Activated CD8-positive, alpha-beta T cell treated with anti-CD3 and anti-CD28 coated beads for 36 hours (primary cell): ENCODE measurements around the gene PUM1. TPM values are rescaled to one million over a fixed set of nuclear protein-coding genes. Genes with fewer than 3 reads are reported as not detected.
"Not testable (repeated sequence)": the region's sequence is repeated elsewhere in the genome, so short reads cannot be mapped to it uniquely, and the experiment has no call there.

ENCODE experiments used
- ATAC-seq: fragments of 200-7000 bp; cut with Tn5 transposase; one replicate; pipeline ENCODE4 v1.10.0; 2021; ENCODE audit warnings: mild to moderate bottlenecking, moderate library complexity
- CTCF ChIA-PET: fragments of 350-600 bp; sonication (Branson Sonifier 250); formaldehyde crosslinking; loops from one replicate; lab custom pipeline; 2021; ENCODE audit warnings: antibody characterized with exemption; lab: Charles Lee
- POLR2A ChIA-PET: fragments of 350-600 bp; sonication (Branson Sonifier 250); formaldehyde crosslinking; loops from one replicate; lab custom pipeline; 2021; ENCODE audit warnings: antibody characterized with exemption; lab: Charles Lee
- DNase-seq: peaks from one replicate; pipeline ENCODE4 v3.0.0-alpha.2; 2020
- H3K27ac Mint-ChIP-seq: one replicate; pipeline ENCODE4 v1.8.0; 2021; ENCODE audit warnings: mild to moderate bottlenecking, mixed read lengths
- H3K27me3 Mint-ChIP-seq: one replicate; pipeline ENCODE4 v1.8.0; 2021; ENCODE audit warnings: mixed read lengths
- H3K36me3 Mint-ChIP-seq: one replicate; pipeline ENCODE4 v1.8.0; 2021; ENCODE audit warnings: low read depth, mixed read lengths
- H3K4me1 Mint-ChIP-seq: one replicate; pipeline ENCODE4 v1.8.0; 2021; ENCODE audit warnings: low read depth, mixed read lengths
- H3K4me3 Mint-ChIP-seq: one replicate; pipeline ENCODE4 v1.8.0; 2021; ENCODE audit warnings: mild to moderate bottlenecking, moderate library complexity, mixed read lengths
- H3K9me3 Mint-ChIP-seq: one replicate; pipeline ENCODE4 v1.8.0; 2021; ENCODE audit warnings: mixed read lengths
- intact Hi-C: fragments of 100-400 bp; cut with micrococcal nuclease; formaldehyde crosslinking; loops from one replicate; pipeline ENCODE4 v1.10.0; 2022
- total RNA-seq, 2 experiments: library from RNA; stranded (reverse); gene quantifications; one replicate each; pipeline ENCODE4 v1.2.3, GENCODE V29; 2021
- TF ChIP-seq, protein P1 (sequence below): fragments of 200-600 bp; IDR thresholded peaks from one replicate; pipeline ENCODE4 v1.8.0; 2022; ENCODE audit warnings: antibody characterized with exemption, mild to moderate bottlenecking

PUM1 gene
- total RNA-seq, 2 experiments from 2014 or later: 98.0 to 99.0 TPM

DNA sequence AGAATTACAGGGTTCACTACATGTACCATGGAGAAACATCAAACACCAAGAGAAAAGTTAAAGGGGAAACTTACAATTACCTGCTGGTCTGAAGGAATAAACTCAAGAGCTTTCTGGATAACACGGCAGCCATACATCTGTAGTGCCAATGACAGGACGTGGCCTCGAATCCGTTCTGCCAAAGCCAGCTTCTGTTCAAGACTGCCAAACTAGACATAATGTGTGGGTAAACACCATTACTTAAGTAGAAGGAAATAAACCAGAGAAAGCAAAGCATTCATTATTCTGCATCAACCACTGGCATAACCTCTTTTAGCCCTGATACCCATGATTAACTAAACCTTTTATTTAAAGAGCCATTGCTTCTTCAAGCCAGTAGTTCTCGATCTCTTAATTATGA lies 115.5 kb downstream of the PUM1 start:
- ChIA-PET POLR2A (no interaction called here), CTCF (no interaction called here)
- peaks cover 23% of the 10 kb centered on the region for H3K4me1 Mint-ChIP-seq
- H3K36me3 Mint-ChIP-seq: peaks cover 64% of the 10 kb centered on the region
- TF ChIP-seq, protein P1, sequence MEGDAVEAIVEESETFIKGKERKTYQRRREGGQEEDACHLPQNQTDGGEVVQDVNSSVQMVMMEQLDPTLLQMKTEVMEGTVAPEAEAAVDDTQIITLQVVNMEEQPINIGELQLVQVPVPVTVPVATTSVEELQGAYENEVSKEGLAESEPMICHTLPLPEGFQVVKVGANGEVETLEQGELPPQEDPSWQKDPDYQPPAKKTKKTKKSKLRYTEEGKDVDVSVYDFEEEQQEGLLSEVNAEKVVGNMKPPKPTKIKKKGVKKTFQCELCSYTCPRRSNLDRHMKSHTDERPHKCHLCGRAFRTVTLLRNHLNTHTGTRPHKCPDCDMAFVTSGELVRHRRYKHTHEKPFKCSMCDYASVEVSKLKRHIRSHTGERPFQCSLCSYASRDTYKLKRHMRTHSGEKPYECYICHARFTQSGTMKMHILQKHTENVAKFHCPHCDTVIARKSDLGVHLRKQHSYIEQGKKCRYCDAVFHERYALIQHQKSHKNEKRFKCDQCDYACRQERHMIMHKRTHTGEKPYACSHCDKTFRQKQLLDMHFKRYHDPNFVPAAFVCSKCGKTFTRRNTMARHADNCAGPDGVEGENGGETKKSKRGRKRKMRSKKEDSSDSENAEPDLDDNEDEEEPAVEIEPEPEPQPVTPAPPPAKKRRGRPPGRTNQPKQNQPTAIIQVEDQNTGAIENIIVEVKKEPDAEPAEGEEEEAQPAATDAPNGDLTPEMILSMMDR: no peak
- ATAC-seq (no peak), DNase-seq (no peak)
- H3K27me3 Mint-ChIP-seq: no peaks in the 10 kb centered on the region
- H3K9me3 Mint-ChIP-seq: no peaks in the 10 kb centered on the region
- H3K27ac Mint-ChIP-seq: no peak overlapping the region
- intact Hi-C loops: no loop called here
- H3K4me3 Mint-ChIP-seq: no peak overlapping the region

DNA sequence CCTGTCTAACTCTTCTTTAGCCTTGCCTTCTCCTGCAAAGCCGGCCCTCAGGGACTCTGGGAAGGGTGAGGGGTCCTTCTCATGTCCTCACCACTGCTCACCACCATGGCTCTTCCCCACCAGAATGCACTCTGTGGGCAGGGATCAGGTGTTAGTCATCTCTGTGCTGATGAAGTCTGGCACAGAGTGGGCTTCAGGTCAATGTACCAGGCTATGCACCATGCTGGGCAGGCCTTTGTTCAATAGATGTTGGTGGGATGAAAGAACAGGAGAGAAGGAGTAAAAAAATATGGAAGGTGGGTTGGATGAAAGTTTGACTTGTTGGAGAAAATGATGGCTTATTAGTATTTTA lies 116.1 kb downstream of the PUM1 start:
- intact Hi-C loops, POLR2A ChIA-PET, H3K27me3 Mint-ChIP-seq, DNase-seq, ATAC-seq, CTCF ChIA-PET, H3K4me3 Mint-ChIP-seq, H3K9me3 Mint-ChIP-seq: not testable (repeated sequence)
- Mint-ChIP-seq H3K36me3 (peaks cover 66% of the 10 kb centered on the region), H3K27ac (peak overlapping the region; percentile 46), H3K4me1 (peaks cover 23% of the 10 kb centered on the region)

DNA sequence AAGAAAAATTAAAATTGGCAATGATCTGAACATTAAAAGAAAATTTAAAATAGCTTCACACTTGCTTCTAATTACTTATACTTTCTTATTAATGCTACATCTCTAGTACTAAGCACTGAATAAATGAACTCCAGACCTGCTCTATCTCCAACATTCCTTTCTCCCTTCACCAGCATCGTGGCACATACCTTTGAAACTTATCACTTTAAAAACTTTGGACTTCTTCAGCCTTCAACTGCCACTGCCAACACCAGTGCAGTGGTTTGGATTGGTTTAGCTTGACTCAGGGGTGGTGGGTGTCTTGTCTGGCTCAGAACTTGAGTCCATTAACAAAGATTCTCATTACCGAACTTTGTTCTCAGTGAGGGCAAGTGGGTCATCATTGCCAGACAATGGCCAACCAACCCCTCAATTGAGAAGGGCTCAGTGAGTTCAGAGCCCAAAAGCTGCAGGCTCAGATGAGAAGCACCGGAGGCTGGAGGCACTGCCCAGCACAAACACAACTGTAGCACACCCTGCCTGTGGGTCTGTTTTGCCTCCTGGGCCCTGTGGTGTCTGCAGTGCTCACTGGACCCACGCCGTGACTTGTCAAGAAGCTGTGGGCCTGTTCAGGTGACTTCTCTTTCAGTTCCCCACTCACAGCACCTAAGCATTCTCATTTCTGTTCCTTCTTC lies 116.6 kb downstream of the PUM1 start:
- H3K9me3 Mint-ChIP-seq, ATAC-seq, intact Hi-C loops, DNase-seq, H3K4me3 Mint-ChIP-seq, H3K27me3 Mint-ChIP-seq: not testable (repeated sequence)
- Mint-ChIP-seq H3K27ac (peak overlapping the region; percentile 39), H3K36me3 (peaks cover 66% of the 10 kb centered on the region), H3K4me1 (peaks cover 20% of the 10 kb centered on the region)
- POLR2A ChIA-PET: interaction anchor here (1.2 kb wide), 1 partner anchor 15 kb away, joined by 4 read pairs; no protein-coding TSS in a partner anchor
- CTCF ChIA-PET: interaction anchor here (0.7 to 1.6 kb wide), 3 partner anchors 13 to 147 kb away, joined by 3 to 7 read pairs (median 6); no protein-coding TSS in a partner anchor

DNA sequence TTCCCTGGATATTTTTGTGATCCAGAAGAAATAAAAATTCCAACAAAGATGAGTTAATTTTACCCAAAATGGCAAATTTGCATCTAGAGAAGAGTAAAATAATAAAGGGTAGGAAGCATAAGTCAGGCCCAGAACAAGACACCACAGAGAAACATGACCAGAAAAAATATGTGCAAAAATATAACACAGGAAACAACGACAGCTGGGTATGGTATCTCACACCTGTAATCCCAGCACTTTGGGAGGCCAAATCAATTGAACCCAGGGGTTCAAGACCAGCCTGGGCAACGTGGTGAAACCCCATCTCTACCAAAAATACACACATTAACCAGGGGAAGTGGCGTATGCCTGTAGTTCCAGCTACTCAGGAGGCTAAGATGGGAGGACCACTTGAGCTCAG lies 117.2 kb downstream of the PUM1 start:
- DNase-seq (no peak), ATAC-seq (no peak)
- TF ChIP-seq, protein P1: no peak
- H3K4me3 Mint-ChIP-seq: no peak overlapping the region
- H3K9me3 Mint-ChIP-seq: no peaks in the 10 kb centered on the region
- H3K36me3 Mint-ChIP-seq: peaks cover 65% of the 10 kb centered on the region
- H3K4me1 Mint-ChIP-seq: peaks cover 15% of the 10 kb centered on the region
- intact Hi-C loops: no loop called here
- ChIA-PET POLR2A (interaction anchor here (1.2 kb wide), 1 partner anchor 14 kb away, joined by 4 read pairs; no protein-coding TSS in a partner anchor), CTCF (interaction anchor here (1.4 to 1.6 kb wide), 2 partner anchors 19 to 146 kb away, joined by 6 to 7 read pairs; no protein-coding TSS in a partner anchor)
- H3K27me3 Mint-ChIP-seq: no peaks in the 10 kb centered on the region
- H3K27ac Mint-ChIP-seq: peak overlapping the region; percentile 45

DNA sequence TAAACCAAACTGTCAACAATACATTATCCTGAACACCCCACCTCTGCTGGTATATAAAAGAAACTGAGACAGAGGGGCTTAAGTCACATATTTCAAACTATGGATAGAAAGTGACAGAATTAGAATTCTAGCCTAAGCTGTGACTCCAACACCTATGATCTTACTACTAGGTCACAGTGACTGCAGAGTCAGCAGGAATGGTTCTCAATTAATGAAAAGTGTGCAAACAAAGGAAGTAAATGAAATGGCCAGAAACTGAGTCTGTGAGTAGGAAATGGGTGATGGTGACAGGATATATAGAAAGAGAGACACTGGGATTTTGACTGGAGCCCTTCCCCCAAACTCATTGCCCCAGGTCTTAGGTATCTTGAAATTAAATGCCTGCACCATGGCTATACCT lies 118.3 kb downstream of the PUM1 start:
- Mint-ChIP-seq H3K4me1 (peaks cover 9% of the 10 kb centered on the region), H3K36me3 (peaks cover 63% of the 10 kb centered on the region), H3K27me3 (no peaks in the 10 kb centered on the region), H3K9me3 (no peaks in the 10 kb centered on the region), H3K27ac (peak overlapping the region; percentile 2), H3K4me3 (no peak overlapping the region)
- CTCF ChIA-PET: no interaction called here
- no peak for DNase-seq
- POLR2A ChIA-PET: no interaction called here
- TF ChIP-seq, protein P1: no peak
- intact Hi-C loops: no loop called here
- no peak for ATAC-seq

DNA sequence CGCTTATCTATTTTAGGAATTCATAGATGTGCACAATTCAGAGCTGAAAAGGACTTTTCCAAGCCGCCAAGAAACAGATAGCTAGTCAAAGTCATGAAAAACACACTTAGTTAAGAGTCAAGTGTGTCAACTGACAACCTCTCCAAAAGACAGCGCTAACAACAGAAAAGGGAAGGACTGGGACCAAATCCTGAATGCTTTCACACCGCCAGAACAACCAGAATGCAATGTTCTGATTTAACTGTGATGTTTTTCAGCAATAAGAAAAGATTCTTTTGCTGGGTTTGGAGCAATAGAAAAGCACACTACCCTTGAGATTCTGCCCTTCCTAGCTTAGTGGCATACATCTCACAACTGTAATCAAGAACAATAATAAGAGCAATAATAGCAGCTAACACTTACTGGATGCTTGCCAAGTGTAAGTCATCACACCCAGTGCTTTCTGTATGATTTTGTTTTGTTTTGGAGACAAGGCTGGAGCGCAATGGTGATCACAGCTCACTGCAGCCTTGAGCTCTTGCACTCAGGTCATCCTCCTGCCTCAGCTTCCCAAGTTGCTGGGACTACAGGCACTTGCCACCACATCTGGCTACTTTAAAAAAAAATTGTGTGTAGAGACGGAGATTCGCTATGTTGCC lies 123.1 kb downstream of the PUM1 start:
- intact Hi-C loops: no loop called here
- Mint-ChIP-seq H3K27me3 (no peaks in the 10 kb centered on the region), H3K27ac (peak overlapping the region; percentile 72), H3K36me3 (peaks cover 53% of the 10 kb centered on the region), H3K4me3 (no peak overlapping the region), H3K9me3 (no peaks in the 10 kb centered on the region), H3K4me1 (no peaks in the 10 kb centered on the region)
- ATAC-seq (no peak), DNase-seq (no peak)
- CTCF ChIA-PET: interaction anchor here (1.0 to 3.5 kb wide), 4 partner anchors 9 to 224 kb away, joined by 3 to 17 read pairs (median 4); no protein-coding TSS in a partner anchor
- POLR2A ChIA-PET: interaction anchor here (0.6 to 1.2 kb wide), 2 partner anchors 13 to 90 kb away, joined by 3 to 4 read pairs; no protein-coding TSS in a partner anchor
- TF ChIP-seq, protein P1: no peak
